HG02623 (cell line): ENCODE data around the gene APBB2.

ENCODE experiments used
- ATAC-seq: cut with Tn5 transposase; IDR thresholded peaks from one replicate; pipeline ENCODE4 v1.9.1; 2021; ENCODE audit warnings: moderate library complexity; ENCODE audit not compliant: unreplicated experiment

APBB2 gene

GRCh38 chr4:40875507-40876150, 338.7 kb downstream of the APBB2 start:
- no peak for ATAC-seq

- no peak for ATAC-seq
Observed at GRCh38 chr4:40874901-40875300, 339.4 kb downstream of the APBB2 start.

GRCh38 chr4:40874331-40874730, 340.0 kb downstream of the APBB2 start:
- ATAC-seq: no peak

DNA sequence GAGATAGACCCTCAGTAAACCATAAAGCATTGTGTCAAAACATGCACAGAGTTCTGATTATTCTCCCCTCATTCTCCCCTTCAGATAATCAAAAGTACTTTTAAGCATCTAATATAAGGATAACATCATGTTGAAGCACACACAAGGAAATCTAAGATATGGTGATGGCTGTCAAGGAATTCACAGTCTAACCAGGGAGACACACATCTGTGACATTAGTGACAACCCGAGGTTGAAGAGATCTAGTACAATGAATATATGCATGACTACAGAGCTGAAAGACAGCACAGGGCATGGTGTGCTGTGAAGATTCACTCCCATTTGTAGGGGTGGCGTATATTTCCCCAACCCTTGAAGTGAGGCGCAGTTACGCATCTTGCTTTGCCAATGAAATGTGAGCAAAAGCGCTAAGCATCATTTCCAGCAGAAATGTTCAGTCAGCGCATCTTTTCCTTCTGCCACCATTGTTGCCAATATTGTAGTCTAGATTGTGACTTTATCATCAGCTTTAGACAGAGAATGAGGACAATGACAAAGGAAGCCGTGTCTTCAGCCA, 342.6 kb downstream of the APBB2 start:
- no peak for ATAC-seq

DNA sequence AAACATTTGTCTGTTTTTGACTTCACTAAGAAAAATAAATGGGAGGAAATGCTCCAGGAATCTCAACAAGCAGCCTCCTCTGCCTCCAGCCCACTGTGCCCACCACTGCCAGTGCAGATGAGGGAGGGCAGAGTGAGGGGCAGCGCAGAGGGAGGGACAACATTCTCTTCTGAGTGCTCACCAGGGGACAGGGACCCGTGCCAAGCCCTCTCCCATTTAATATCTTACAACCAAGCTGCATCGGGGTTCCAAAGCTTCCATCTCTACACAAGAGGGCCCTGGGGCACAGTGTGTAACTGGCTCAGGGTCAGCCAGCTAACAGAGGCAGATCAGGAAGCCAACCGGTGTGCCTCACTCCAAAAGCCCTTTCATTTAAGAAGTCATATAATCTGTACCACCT, 344.2 kb downstream of the APBB2 start:
- no peak for ATAC-seq

GRCh38 chr4:40865696-40866095, 348.6 kb downstream of the APBB2 start:
- ATAC-seq: no peak

DNA sequence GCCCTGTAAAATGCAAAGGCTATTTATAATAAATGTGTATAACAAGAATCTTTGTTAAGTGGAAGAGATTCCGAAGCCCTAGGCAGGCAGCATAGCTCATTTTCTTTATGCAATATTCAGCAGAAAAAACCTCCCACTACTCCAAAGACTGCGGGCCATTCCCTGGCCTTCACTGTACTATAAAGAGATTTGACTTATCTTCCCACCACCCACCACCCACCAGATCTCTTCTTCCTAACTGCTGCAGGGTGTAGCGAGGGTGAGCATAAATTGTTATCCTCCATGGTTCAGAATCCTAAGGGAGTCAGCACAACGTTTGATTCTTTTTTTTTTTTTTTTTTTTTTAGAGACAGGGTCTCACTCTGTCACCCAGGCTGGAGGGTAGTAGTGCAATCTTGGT, 349.8 kb downstream of the APBB2 start:
- ATAC-seq: no peak

DNA sequence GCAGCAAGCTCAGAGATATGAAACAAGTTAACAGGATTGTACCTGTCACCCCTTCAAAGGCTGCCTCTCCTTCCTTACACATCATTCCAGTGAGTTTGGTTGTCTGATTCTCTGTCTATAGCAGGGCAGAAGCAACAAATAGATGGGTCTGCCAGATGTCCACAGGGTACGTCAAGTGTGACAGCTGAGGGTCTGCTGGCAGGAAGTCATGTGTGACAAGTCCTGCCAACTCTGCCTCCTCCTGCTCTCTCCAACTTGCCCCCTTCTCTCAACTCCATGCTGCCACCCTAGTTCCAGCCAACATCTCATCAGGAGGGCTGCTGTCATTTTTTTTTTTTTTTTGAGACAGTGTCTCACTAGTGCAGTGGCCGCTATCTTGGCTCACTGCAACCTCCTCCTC, 355.4 kb downstream of the APBB2 start:
- no peak for ATAC-seq

- no peak for ATAC-seq
Observed at GRCh38 chr4:40857956-40858355, 356.4 kb downstream of the APBB2 start.

GRCh38 chr4:40856840-40857362, 357.4 kb downstream of the APBB2 start:
- peak; percentile 89 for ATAC-seq

DNA sequence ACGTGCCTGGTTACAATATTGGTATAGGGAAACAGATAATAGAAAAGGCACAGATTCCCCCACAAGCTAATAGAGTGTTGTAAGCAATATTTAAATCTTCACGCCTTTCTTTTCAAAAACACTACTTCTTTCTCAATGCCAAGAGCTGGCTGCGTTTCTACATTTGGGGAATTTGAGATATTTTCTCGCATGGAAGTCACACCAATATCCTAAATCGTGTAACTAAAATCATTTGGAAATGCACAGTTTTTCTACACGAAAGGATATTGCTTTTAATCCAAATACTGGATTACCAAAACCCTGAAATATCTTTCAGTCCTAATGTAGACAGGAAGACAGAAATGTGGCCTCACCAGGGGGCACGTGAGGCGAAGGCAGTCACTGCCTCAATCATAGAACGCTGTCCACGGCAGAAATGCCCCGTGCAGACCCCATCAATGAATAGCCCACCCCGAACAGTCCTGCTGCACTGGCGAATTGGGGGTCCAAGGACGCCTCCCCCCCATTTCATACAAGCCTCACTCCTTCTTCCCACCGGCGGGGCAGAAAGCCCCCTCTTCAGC, 358.0 kb downstream of the APBB2 start:
- no peak for ATAC-seq

DNA sequence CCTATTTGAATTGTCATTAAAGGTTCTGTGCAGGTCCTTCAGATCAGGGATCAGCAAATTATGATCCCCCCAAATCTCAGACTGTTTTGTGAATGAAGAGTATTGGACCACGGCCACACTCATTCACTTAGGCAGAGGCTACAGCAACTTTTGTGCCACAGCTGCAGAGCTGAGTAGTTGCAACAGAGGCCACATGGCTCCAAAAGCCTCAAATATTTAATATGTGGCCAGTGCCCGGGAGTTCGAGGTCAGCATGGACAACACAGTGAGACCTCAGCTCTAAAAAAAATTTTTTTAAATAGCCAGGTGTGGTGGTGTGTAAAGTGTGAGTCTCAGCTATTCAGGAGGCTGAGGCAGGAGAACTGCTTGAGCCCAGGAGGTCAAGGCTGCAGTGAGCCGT, 363.8 kb downstream of the APBB2 start:
- ATAC-seq: no peak

DNA sequence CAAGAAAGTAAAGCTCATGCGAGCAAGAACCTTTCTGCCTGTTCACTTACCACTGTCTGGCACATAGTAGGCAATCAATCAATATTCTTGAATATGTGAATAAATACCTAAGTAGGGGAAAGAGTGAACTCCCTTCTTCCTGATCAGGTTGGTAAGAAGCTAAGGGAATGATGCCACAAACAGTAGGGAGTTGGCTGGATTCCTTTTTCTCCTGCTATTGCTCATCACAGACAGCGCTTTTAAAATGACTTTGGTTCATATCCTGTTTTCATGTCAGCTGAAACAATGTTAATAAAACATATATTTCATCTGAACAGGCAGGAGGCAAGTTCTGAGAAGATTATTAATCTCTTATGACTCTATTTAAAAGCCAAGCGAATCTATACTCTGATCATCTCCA, 365.4 kb downstream of the APBB2 start:
- no peak for ATAC-seq

- no peak for ATAC-seq
Observed at GRCh38 chr4:40848251-40848650, 366.1 kb downstream of the APBB2 start.

- ATAC-seq: no peak
Observed at GRCh38 chr4:40846532-40846931, 367.8 kb downstream of the APBB2 start.

GRCh38 chr4:40845154-40845835, 369.0 kb downstream of the APBB2 start:
- ATAC-seq: no peak

GRCh38 chr4:40844261-40844660, 370.1 kb downstream of the APBB2 start:
- ATAC-seq: no peak

DNA sequence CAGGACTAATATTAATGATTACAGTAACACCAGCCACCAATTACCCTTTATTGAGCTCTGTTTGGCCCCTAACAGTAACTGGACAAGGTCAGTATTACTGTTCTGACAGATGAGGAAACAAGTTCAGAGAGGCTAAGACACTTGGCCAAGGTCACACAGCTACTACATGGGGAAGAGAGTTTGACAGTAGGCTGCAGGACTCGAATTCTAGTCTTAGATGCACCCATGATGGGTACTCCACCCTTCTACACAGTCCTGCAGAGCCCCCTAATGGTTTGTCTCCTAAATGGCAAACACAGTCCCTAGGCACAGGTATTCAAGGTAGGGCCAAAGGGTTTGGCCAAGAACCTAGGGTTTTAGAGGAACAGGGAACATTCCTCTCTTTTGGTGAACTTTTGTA, 370.6 kb downstream of the APBB2 start:
- ATAC-seq: no peak

DNA sequence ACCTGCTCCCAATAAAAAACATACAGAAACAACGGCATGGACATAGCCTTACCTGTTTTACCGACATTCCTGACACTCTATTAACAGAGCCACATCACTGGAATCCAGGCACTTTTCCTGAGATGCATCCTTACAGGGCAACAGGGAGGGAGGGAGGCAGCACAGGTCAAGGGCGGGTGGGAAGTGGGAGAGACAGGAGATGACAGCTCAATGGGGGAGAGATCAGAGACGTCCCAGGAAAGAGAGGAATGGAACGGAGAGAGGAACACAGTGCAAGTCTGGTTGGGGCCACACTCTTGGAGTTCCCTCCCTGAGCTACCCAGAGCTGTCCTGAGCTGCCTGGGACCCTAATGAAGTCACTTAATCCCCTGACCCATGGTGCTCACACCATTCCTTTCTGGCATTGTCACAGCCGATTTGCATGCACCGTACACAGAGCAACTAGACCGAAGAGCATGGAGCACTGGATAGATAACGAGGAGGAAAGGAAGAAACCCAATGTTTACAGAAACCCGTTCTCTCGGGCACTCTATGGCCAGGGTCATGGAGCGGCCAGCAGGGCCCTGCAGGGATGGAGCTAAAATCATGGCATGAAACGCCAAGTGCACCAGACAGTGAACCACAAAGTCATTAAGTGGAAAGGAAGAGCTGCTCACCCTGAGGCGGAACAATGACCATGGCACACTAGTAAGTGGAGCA, 371.5 kb downstream of the APBB2 start:
- no peak for ATAC-seq

DNA sequence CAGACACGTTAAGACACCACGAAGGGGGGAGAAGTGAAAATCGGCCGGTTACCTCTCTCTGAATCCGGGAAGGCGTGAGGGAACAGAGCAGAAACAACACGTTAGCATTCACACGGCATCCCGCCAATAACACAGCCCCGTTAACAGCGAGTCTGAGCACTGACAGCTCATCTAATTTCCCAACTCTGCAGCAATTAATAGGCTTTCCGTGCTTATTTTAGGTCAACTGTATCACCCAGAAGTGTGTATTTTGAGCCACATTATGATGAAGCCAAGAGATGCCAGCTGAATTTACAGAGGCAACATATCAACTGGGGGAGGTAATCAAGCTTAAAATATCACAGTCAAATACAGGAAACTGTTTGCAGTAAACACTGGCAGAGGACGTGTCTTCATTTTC, 372.0 kb downstream of the APBB2 start:
- ATAC-seq: no peak

- peak; percentile 67 for ATAC-seq
Observed at GRCh38 chr4:40840985-40841571, 373.3 kb downstream of the APBB2 start.
